Measurements from ENCODE around the gene PHACTR3.

DNA sequence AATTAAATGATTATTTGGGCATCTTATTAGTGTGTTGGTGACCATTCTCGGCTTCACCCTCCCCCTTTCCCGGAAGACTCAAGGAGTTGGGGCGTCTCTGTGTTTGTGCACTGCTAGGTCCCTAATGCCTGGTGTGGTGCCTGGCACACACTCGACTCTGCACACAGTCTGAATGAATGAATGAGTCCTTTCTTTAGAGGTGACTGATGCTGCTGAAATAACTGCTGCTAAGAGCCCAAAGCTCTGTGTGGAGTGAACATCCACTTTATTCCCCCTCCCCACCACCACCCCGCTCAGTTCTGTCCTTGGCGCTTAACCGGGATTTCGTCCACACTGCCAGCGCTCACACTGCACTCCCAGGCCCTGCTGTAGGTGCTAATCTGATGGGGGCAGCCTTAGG, 1.2 kb upstream of the PHACTR3 start:
- TF ChIP-seq, protein P1, sequence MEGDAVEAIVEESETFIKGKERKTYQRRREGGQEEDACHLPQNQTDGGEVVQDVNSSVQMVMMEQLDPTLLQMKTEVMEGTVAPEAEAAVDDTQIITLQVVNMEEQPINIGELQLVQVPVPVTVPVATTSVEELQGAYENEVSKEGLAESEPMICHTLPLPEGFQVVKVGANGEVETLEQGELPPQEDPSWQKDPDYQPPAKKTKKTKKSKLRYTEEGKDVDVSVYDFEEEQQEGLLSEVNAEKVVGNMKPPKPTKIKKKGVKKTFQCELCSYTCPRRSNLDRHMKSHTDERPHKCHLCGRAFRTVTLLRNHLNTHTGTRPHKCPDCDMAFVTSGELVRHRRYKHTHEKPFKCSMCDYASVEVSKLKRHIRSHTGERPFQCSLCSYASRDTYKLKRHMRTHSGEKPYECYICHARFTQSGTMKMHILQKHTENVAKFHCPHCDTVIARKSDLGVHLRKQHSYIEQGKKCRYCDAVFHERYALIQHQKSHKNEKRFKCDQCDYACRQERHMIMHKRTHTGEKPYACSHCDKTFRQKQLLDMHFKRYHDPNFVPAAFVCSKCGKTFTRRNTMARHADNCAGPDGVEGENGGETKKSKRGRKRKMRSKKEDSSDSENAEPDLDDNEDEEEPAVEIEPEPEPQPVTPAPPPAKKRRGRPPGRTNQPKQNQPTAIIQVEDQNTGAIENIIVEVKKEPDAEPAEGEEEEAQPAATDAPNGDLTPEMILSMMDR (IDR thresholded peaks at IDR 0.05; ENCODE audit: low read length) = no peak
- TF ChIP-seq EZH2phosphoT487 (IDR thresholded peaks at IDR 0.05; ENCODE audit: low read length) = no peak

Data from MM.1S (cell line).